Lung (tissue), 12 donors: Measurements from ENCODE around the gene SPOPL. TPM values are rescaled to one million over a fixed set of nuclear protein-coding genes. Genes with fewer than 3 reads are reported as not detected.
A peak's percentile ranks its signal among the peaks of the same experiment; 100 is the strongest.
"Not testable (repeated sequence)": the region's sequence is repeated elsewhere in the genome, so short reads cannot be mapped to it uniquely, and the experiment has no call there.

Source experiments
- ATAC-seq: fragments of 200-7000 bp; cut with Tn5 transposase; one replicate; pipeline ENCODE4 v1.9.1; 2020; ENCODE audit warnings: moderate number of reproducible peaks; ENCODE audit not compliant: insufficient read depth, low FRiP score
- DNase-seq, 3 donors: peaks; one replicate each; pipeline ENCODE4 v3.0.0-alpha.2; 2013 to 2017
- H3K27ac ChIP-seq, 2 donors: one replicate each; pipeline ENCODE4 v1.5.1; 2013; ENCODE audit warnings: mild to moderate bottlenecking in 2 of 2, moderate library complexity in 2 of 2, control low read depth in 1 of 2, inconsistent platforms in 1 of 2, low read depth in 1 of 2, low read length in 1 of 2
- H3K27me3 ChIP-seq, 3 donors: one replicate each; pipeline ENCODE4 v1.5.1; 2013; ENCODE audit warnings: low read length in 2 of 3; ENCODE audit not compliant: control insufficient read depth in 3 of 3, insufficient read depth in 3 of 3
- H3K36me3 ChIP-seq, 4 donors: one replicate each; pipeline ENCODE4 v1.5.1; 2013; ENCODE audit warnings: low read length in 4 of 4, mild to moderate bottlenecking in 1 of 4, moderate library complexity in 1 of 4; ENCODE audit not compliant: control insufficient read depth in 4 of 4, insufficient read depth in 4 of 4
- H3K4me1 ChIP-seq, 5 donors: one replicate each; pipeline ENCODE4 v1.5.1; 2013; ENCODE audit warnings: low read length in 5 of 5, mild to moderate bottlenecking in 2 of 5, moderate library complexity in 1 of 5; ENCODE audit not compliant: control insufficient read depth in 5 of 5, insufficient read depth in 5 of 5
- H3K4me3 ChIP-seq: one replicate; pipeline ENCODE4 v1.5.1; 2013; ENCODE audit warnings: mild to moderate bottlenecking, control low read depth, moderate library complexity
- H3K9ac ChIP-seq, 2 donors: one replicate each; pipeline ENCODE4 v1.5.1; 2013; ENCODE audit warnings: low read length in 2 of 2, control low read depth in 1 of 2; ENCODE audit not compliant: insufficient read depth in 1 of 2
- H3K9me3 ChIP-seq, 4 donors: one replicate each; pipeline ENCODE4 v1.5.1; 2013; ENCODE audit warnings: low read length in 3 of 4, mild to moderate bottlenecking in 1 of 4, moderate library complexity in 1 of 4; ENCODE audit not compliant: control insufficient read depth in 4 of 4, insufficient read depth in 3 of 4
- WGBS, 2 donors: extraction: QIAGEN DNeasy Blood & Tissue Kit; methylation state at CpG; one replicate each; pipeline ENCODE4 v1.1.7; 2013; 5-methylcytosine and 5-hydroxymethylcytosine counted together
- polyA plus RNA-seq, 2 donors: library from polyadenylated mRNA; stranded (reverse); fragments of 200-250 nt; gene quantifications; one replicate each; pipeline ENCODE4 v1.2.1, GENCODE V29; 2013
- total RNA-seq, 2 donors: library from RNA; depleted of rRNA in 1 of 2; stranded (reverse); fragments of >200 nt in 1 of 2; gene quantifications; one replicate each; pipeline ENCODE4 v1.2.1, GENCODE V29; 2014 to 2021
- TF ChIP-seq, protein P1 (sequence below): IDR thresholded peaks from 2 replicates; pipeline ENCODE4 v1.5.1; 2012; ENCODE audit warnings: mild to moderate bottlenecking; ENCODE audit errors: control extremely low read depth, extremely low read depth
- donor health status: control.
- donor health status: control.
- donor health status: Bipolar disorder and iron deficiency.
- donor health status: healthy.
- donor health status: DM: yes; HTN: yes; CAD: no.

The SPOPL gene
- total and polyA plus RNA-seq, 4 donors, result 4.4 to 39.7 (median 18.2) TPM

DNA sequence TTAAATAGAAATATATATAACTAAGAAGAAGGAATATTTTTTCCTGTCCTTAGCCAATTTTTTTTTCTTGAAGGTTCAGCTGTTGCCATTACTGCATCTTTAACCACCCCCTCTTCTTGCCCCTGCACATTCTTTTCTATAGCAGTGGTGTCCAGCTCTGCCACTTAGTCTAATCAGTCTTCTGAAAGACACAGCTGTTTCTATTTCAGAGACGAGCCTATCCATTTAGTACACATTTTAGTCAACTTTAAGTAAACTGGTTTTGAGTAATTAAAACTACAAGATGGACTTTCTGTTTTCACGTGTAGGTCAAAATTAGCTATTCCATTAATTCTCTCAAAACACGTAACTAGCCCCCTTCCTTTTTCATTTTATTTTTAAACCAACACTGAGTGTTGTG is 21.0 kb downstream of the SPOPL start:
- TF ChIP-seq, protein P1, sequence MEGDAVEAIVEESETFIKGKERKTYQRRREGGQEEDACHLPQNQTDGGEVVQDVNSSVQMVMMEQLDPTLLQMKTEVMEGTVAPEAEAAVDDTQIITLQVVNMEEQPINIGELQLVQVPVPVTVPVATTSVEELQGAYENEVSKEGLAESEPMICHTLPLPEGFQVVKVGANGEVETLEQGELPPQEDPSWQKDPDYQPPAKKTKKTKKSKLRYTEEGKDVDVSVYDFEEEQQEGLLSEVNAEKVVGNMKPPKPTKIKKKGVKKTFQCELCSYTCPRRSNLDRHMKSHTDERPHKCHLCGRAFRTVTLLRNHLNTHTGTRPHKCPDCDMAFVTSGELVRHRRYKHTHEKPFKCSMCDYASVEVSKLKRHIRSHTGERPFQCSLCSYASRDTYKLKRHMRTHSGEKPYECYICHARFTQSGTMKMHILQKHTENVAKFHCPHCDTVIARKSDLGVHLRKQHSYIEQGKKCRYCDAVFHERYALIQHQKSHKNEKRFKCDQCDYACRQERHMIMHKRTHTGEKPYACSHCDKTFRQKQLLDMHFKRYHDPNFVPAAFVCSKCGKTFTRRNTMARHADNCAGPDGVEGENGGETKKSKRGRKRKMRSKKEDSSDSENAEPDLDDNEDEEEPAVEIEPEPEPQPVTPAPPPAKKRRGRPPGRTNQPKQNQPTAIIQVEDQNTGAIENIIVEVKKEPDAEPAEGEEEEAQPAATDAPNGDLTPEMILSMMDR, result no peak
- peaks cover 0 to 4% (median 2%) of the 10 kb centered on the region in 4 donors for H3K36me3 ChIP-seq
- ATAC-seq, result no peak
- no peak for DNase-seq
- H3K4me3 ChIP-seq, result no peak overlapping the region
- peaks cover 0 to 7% (median 2%) of the 10 kb centered on the region in 5 donors for H3K4me1 ChIP-seq
- 76 to 90% methylated on average over 3 of the region's 3 CpGs for WGBS, 2 donors
- no peaks in the 10 kb centered on the region for H3K27me3 ChIP-seq
- H3K9ac ChIP-seq, result no peak overlapping the region
- peaks cover 0 to 6% (median 0%) of the 10 kb centered on the region in 4 donors for H3K9me3 ChIP-seq
- no peak overlapping the region for H3K27ac ChIP-seq

DNA sequence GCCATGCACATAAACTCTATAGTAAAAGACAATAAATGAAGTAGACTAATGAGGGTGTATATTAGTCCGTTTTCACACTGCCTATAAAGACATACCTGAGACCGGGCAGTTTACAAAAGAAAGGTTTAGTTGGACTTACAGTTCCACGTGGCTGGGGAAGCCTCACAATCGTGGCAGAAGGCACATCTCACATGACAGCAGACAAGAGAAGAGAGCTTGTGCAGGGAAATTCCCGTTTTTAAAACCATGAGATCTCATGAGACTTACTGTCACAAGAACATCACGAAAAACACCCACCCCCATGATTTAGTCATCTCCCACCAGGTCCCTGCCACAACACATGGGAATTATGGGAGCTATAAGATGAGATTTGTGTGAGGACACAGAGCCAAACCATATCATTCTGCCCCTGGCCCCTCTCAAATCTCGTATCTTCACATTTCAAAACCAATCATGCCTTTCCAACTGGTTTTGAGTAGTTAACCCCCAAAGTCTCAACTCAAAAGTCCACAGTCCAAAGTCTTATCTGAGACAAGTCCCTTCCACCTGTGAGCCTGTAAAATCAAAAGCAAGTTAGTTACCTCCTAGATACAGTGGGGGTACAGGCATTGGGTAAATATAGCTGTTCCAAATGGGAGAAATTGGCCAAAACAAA is 21.6 kb downstream of the SPOPL start:
- H3K9ac ChIP-seq, DNase-seq, H3K27ac ChIP-seq, H3K4me3 ChIP-seq, ATAC-seq, H3K9me3 ChIP-seq, H3K27me3 ChIP-seq, H3K36me3 ChIP-seq: not testable (repeated sequence)
- peaks cover 0 to 11% (median 3%) of the 10 kb centered on the region in 5 donors for H3K4me1 ChIP-seq
- 82 to 91% methylated on average over 7 of the region's 7 CpGs for WGBS, 2 donors

DNA sequence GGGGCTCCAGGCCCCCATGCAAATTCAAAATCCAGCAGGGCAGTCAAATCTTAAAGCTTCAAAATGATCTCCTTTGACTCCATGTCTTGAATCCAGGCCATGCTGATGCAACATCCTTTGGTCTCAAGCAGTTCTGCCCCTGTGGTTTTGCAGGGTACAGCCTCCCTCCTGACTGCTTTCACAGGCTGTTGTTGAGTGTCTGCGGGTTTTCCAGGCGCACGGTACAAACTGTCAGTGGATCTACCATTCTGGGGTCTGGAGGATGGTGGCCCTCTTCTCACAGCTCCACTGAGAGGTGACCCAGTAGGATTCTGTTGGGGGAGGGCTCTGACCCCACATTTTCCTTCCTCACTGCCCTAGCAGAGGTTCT is 22.1 kb downstream of the SPOPL start:
- H3K27me3 ChIP-seq, H3K36me3 ChIP-seq, H3K27ac ChIP-seq, H3K9ac ChIP-seq, H3K9me3 ChIP-seq, H3K4me3 ChIP-seq, DNase-seq, ATAC-seq: not testable (repeated sequence)
- peaks cover 0 to 11% (median 3%) of the 10 kb centered on the region in 5 donors for H3K4me1 ChIP-seq
- WGBS, 2 donors, result 53 to 92% methylated on average over 3 of the region's 3 CpGs

DNA sequence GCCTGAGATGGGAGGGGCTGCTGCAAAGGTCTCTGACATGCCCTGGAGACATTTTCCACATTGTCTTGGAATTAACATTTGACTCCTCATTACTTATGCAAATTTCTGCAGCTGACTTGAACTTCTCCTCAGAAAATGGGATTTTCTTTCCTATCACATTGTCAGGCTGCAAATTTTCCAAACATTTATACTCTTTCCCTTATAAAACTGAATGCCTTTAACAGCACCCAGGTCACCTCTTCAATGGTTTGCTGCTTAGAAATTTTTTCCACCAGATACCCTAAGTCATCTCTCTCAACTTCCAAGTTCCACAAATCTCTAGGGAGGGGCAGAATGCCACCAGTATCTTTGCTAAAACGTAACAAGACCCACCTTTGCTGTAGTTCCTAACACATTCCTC is 22.8 kb downstream of the SPOPL start:
- not testable (repeated sequence) for H3K9me3 ChIP-seq, DNase-seq, H3K27ac ChIP-seq, H3K9ac ChIP-seq, ATAC-seq, H3K36me3 ChIP-seq, H3K27me3 ChIP-seq, H3K4me3 ChIP-seq
- WGBS, 2 donors, result 99 to 100% methylated on average over 1 of the region's 1 CpG
- peaks cover 0 to 11% (median 3%) of the 10 kb centered on the region in 5 donors for H3K4me1 ChIP-seq

DNA sequence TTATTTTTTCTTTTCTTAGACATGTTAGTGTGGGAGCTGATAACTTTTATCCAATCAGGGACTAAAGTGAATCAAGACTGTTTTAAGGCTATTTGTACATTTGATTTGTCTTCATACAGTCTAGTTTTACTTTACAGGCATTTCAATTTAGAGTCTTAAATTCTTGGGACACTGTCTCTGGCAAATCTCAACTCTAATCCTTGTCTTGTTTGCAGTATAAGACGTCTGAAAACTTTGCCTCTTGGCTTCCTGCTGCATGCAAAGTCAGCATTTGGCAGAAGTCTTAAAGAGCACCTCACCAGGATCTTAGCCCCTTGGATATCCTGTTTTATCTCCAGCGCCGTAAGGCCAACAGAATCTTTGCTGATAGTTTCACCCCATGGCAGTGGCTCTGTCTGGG is 30.3 kb downstream of the SPOPL start:
- DNase-seq, result peak in 2 of 3 donors; percentile 47 to 51
- Histone ChIP-seq H3K4me3 (no peak overlapping the region), H3K4me1 (peaks cover 0 to 5% (median 4%) of the 10 kb centered on the region in 5 donors), H3K27ac (no peak overlapping the region), H3K9me3 (no peaks in the 10 kb centered on the region), H3K27me3 (no peaks in the 10 kb centered on the region), H3K36me3 (peaks cover 0 to 3% (median 0%) of the 10 kb centered on the region in 4 donors), H3K9ac (no peak overlapping the region)
- TF ChIP-seq, protein P1, result no peak
- WGBS, 2 donors, result 62 to 70% methylated on average over 3 of the region's 3 CpGs
- no peak for ATAC-seq
